GM18867 (cell line): ENCODE results near the gene SND1.
A peak's percentile ranks its signal among the peaks of the same experiment; 100 is the strongest.

Experiments
- ATAC-seq: cut with Tn5 transposase; IDR thresholded peaks from one replicate; pipeline ENCODE4 v1.9.1; 2021; ENCODE audit warnings: mild to moderate bottlenecking, moderate library complexity; ENCODE audit not compliant: unreplicated experiment

The SND1 gene

GRCh38 chr7:128120976-128121490 lies 469.0 kb downstream of the SND1 start:
- ATAC-seq: no peak

- ATAC-seq: no peak
Observed at GRCh38 chr7:128121711-128122530, 469.9 kb downstream of the SND1 start.

- ATAC-seq: no peak
Observed at GRCh38 chr7:128122576-128123290, 470.7 kb downstream of the SND1 start.

- ATAC-seq: no peak
Observed at GRCh38 chr7:128123291-128124037, 471.5 kb downstream of the SND1 start.

- ATAC-seq: no peak
Observed at GRCh38 chr7:128124786-128125185, 472.8 kb downstream of the SND1 start.

GRCh38 chr7:128125816-128126215 lies 473.8 kb downstream of the SND1 start:
- no peak for ATAC-seq

GRCh38 chr7:128128401-128128800 lies 476.4 kb downstream of the SND1 start:
- ATAC-seq: no peak

GRCh38 chr7:128129224-128129864 lies 477.4 kb downstream of the SND1 start:
- ATAC-seq: no peak

GRCh38 chr7:128131115-128131514 lies 479.1 kb downstream of the SND1 start:
- no peak for ATAC-seq

- no peak for ATAC-seq
Observed at GRCh38 chr7:128131731-128132130, 479.7 kb downstream of the SND1 start.

GRCh38 chr7:128132426-128133069 lies 480.6 kb downstream of the SND1 start:
- no peak for ATAC-seq

- ATAC-seq: no peak
Observed at GRCh38 chr7:128135159-128135514, 483.1 kb downstream of the SND1 start.

- ATAC-seq: peak; percentile 95
Observed at GRCh38 chr7:128135515-128136214, 483.7 kb downstream of the SND1 start.

GRCh38 chr7:128136215-128136597 lies 484.2 kb downstream of the SND1 start:
- ATAC-seq: peak; percentile 15

GRCh38 chr7:128137181-128137580 lies 485.2 kb downstream of the SND1 start:
- no peak for ATAC-seq

- ATAC-seq: no peak
Observed at GRCh38 chr7:128139406-128139805, 487.4 kb downstream of the SND1 start.

GRCh38 chr7:128141683-128142195 lies 489.7 kb downstream of the SND1 start:
- ATAC-seq: no peak
